Measurements from ENCODE around the gene ENTHD1.

GRCh38 chr22:39771486-39771885 lies 122.1 kb downstream of the ENTHD1 start:
- no peak for TF ChIP-seq SP1 (IDR thresholded peaks at IDR 0.05)
- no peak for TF ChIP-seq ARNT (IDR thresholded peaks at IDR 0.05)
- no peak for TF ChIP-seq LEF1 (IDR thresholded peaks at IDR 0.05; ENCODE audit: borderline replicate concordance)
- TF ChIP-seq CTBP1 (IDR thresholded peaks at IDR 0.05; ENCODE audit: borderline replicate concordance), result no peak
- TF ChIP-seq FOXA1 (IDR thresholded peaks at IDR 0.05), result no peak
- no peak for TF ChIP-seq BHLHE40 (IDR thresholded peaks at IDR 0.05; ENCODE audit: borderline replicate concordance)
- TF ChIP-seq FOXM1 (IDR thresholded peaks at IDR 0.05; ENCODE audit: borderline replicate concordance), result no peak
- TF ChIP-seq, protein P1, sequence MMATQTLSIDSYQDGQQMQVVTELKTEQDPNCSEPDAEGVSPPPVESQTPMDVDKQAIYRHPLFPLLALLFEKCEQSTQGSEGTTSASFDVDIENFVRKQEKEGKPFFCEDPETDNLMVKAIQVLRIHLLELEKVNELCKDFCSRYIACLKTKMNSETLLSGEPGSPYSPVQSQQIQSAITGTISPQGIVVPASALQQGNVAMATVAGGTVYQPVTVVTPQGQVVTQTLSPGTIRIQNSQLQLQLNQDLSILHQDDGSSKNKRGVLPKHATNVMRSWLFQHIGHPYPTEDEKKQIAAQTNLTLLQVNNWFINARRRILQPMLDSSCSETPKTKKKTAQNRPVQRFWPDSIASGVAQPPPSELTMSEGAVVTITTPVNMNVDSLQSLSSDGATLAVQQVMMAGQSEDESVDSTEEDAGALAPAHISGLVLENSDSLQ (IDR thresholded peaks at IDR 0.05), result no peak
- TF ChIP-seq HDGF (IDR thresholded peaks at IDR 0.05; ENCODE audit: borderline replicate concordance), result no peak
- no peak for TF ChIP-seq NFRKB (IDR thresholded peaks at IDR 0.05)
- TF ChIP-seq ZNF384 (IDR thresholded peaks at IDR 0.05), result no peak
- no peak for TF ChIP-seq TARDBP (IDR thresholded peaks at IDR 0.05)
- no peak for TF ChIP-seq ELF4 (IDR thresholded peaks at IDR 0.05)
- no peak for TF ChIP-seq SUZ12 (IDR thresholded peaks at IDR 0.05)

Data from HEK293T (cell line).